Activated CD4-positive, alpha-beta T cell treated with anti-CD3 and anti-CD28 coated beads, Interleukin-2, amount 50 U/mL, for 48 hours (primary cell): ENCODE results near the gene GNA14.
"Not testable (repeated sequence)": the region's sequence is repeated elsewhere in the genome, so short reads cannot be mapped to it uniquely, and the experiment has no call there.

Source experiments
- DNase-seq, 2 experiments: peaks; one replicate each; pipeline ENCODE4 v3.0.0-alpha.2; 2020

The GNA14 gene

GRCh38 chr9:77440057-77440456 is 208.1 kb downstream of the GNA14 start:
- DNase-seq = no peak

- no peak for DNase-seq
These were observed 209.5 kb downstream of the GNA14 start for GRCh38 chr9:77438653-77439052.

GRCh38 chr9:77435688-77436087 is 212.4 kb downstream of the GNA14 start:
- DNase-seq = no peak

- no peak for DNase-seq
These were observed 212.8 kb downstream of the GNA14 start for GRCh38 chr9:77435277-77435676.

DNA sequence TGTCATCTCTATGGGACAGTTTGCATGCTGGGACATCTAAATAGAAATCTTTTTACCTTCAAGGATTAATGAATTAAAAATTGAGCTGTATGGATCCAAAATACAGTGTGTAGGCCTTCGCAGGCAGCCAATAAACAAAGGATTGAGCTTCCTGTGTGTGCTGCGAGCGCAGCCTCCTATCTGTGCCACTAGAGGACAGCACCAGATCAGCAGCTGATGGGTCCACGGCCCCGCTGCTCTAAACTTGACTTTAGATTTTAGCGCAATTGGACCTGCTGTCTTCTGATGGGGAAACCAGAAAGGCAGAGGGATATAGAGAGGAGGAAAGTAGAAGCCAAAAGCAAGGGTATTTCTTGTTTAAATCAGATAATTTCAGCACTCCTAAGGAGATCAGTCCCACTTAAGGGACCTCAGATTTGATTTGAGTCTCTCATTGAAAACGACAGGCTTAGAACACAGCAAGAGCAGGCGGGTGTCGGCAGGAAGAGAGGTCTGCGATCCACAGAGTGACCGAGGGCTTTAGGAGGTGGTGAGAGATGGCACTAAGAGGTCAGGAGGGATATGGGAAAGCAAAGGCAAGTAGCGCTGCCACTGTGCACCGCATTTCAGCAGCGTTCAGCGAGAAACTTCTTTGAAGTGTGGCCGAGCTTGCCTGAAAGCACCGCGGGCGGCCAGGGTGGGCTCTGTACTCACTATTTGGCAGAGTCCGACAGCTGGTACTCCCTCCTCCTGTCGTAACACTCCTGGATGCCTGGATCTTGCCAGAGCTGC is 214.3 kb downstream of the GNA14 start:
- peak; percentile 46 to 61 for DNase-seq

DNA sequence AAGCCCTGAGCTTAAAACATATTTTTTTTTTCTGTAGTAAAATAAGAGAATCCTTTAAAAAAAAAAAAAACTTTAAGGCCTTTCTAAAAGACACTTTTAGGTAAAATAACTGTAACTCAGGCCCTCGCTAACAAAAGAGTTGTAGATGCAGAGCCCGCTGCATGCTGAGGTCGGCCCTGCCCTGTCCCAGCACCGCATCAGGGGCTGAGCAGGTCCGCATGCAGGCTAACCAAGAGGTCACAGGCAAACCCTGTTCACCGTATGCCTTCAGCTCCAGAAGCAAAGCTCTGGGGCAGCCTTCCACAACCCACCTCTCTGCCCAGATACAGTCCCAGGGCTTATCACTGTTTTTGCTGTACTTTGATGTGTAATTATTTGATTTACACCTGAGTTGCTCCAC is 216.1 kb downstream of the GNA14 start:
- no peak for DNase-seq

DNA sequence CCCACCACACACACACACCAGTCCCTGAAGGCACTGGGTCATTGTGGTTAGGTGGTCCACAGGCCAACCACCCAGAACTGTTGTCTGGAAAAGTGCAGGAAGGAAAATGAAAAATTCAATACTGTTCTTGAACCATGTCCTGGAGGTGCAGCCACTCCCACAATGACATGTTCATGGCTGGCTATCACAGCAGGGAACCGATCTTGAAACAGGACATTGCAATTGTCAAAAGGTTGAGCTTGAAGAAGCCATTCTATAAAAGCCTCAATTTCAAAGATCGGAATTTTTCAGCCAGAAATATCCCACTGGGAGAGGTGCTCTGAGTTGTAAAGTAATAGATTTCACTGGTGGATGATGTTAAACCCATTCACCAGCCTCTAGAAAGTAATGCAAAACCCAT is 218.2 kb downstream of the GNA14 start:
- DNase-seq = no peak

GRCh38 chr9:77427256-77427927 is 220.7 kb downstream of the GNA14 start:
- DNase-seq = no peak

GRCh38 chr9:77426712-77427111 is 221.4 kb downstream of the GNA14 start:
- DNase-seq = no peak

DNA sequence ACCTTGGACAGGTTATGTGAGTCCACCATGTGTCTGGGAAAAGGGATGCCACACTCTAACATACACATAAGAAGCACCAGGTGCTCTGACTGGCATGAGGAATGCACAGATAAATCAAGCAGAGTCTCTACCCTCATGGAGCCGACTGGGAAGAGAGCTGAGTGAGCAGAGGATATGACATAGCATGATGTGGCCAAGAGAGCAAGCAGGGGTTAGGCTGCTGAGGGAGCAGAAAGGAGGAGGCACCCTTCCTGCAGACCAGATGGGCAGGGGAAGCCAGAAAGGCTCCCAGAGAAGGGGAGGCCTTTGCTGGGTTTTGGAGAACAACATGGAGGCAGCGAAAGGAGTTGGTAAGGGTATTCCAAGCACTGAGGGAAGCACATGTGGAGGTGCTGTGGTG is 223.1 kb downstream of the GNA14 start:
- DNase-seq = no peak

DNA sequence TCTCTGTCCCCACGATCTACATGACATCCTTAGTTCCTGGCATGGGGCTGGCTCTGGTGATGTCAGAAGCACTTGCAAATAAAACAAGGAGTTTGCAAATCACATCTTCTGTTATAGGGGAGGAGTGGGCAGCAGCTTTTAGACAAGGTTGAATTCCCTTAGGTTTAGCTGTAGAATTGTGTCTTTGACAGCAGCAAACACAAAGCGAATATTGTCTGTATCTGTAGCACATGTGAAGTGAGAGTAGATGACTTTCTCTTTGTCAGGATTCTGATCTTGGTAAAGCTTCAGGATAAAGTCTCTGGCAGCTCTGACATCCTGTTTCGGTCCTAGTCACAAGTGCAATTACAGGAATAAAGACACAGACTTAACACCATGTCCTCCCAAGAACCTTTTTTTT is 224.3 kb downstream of the GNA14 start:
- no peak for DNase-seq

DNA sequence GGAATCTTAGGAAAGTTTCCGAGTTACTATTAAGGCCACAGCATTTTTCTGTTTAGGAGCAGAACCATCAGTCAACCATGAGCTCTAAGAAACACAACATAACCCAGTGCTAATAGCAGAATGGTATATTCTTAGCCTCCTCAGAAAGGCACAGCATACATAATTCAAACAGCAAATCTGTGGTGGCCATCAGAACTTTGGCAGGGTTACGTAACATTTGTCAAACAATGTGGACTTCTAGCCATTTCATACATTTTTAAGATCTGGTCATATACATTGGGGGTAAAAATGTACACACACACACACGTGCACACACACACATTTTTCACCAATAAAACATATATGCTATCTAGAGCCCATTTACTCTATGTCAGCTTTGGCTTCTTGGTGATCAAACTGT is 225.2 kb downstream of the GNA14 start:
- no peak for DNase-seq

GRCh38 chr9:77421506-77422265 is 226.4 kb downstream of the GNA14 start:
- no peak for DNase-seq

DNA sequence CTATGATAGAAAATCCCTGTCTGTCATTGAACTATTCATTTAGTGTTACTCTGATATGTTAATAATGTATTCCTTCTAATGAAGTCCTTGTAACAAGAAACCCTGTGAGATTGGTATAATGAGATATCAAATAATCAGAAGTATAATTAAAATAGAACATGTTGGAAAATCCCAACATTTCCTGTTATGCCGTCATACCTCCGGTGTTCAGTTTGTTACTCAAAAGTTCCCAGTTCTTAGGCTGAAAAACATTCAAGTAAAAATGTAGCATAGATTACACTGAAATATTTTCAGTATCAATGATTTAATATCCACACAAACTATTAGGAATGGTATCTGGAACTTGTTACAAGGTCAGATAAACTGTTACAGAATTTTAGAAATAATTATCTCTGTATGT is 227.5 kb downstream of the GNA14 start:
- no peak for DNase-seq

DNA sequence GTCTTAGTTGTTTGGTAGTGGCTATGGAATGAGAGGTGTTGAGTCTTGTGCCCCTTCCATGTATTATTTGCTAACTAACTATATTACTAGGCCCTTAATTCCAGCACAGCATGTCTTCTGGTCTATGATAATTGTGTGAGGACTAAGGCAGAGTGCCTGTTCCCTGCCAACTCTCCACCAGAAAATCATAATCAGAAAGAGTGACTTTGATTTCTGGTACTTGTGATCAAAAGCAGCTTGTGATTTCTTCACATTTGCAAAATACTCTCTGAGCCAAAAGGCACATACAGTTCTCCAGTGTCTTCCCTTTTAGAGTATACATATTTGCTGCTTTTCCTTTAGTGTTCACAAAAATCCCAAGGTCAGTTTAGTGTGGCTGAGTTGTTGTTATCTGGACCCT is 229.9 kb downstream of the GNA14 start:
- no peak for DNase-seq

- DNase-seq = no peak
These were observed 230.6 kb downstream of the GNA14 start for GRCh38 chr9:77417566-77417965.

- DNase-seq = not testable (repeated sequence)
These were observed 239.6 kb downstream of the GNA14 start for GRCh38 chr9:77408521-77408920.

DNA sequence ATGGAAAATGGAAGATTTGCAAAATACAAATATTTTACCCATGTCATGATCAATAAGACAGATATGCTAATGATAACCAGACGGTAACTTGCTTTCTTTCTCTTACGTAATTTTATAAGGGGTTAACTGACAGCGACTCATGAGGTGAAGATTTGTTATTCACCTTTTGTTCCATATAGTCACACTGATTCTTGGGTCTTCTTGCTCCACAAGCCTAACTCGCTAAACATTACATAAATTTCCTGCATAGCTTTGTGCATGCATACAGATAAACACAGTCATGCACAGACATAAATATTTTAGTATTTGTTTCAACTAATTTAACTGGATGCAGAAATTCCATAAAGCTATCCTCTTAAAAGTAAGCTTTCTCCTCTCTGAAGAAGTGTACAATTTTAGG is 244.9 kb downstream of the GNA14 start:
- DNase-seq = no peak

DNA sequence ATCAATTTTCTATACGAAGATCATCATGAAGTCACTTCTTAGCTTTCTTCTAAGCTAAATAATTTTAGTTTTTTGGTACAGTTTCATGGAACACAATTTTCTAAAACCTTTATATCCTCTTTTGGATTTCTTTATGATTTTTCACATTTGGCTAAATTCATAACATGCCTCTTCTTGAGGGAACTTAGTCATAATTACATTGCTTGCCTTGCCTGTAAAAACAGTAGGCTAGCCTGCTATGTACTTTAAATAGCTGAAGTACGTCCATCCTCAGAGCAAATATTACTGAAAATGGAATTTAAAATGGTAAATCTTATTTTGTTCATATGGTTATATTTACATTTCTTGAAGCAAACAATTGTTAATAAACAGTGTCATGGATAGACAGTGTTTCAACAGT is 245.8 kb downstream of the GNA14 start:
- DNase-seq = no peak

DNA sequence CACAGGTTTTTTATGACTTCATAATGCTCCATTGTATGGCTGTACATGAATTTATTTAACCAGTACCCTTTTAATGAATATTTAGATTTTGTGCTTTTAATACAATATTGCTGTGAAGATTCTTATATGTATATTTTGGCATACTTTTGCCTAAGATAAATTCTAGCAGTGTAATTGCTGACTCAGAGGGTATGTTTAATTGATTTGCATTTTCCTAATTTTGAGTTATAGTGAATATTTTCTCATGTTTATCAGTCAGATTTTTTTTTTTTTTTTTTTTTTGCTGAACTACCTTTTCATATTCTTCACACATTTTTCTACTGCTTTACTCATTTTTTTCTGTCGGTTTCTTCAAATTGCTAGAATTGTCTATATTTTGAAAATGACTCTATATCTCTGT is 248.2 kb downstream of the GNA14 start:
- DNase-seq = no peak

DNA sequence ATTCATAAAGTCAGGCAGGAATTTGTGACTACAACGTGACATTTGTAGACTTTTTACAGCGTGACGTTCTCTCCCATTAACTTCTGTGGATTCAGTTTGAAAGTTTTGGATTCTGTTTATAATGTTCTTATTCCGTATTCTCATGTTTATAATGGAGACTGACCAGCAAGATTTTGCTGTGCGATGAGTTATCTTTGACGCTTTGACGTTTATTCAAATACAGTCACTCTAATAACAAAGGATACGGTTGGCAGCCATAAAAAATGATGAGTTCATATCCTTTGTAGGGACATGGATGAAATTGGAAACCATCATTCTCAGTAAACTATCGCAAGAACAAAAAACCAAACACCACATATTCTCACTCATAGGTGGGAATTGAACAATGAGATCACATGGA is 249.5 kb downstream of the GNA14 start:
- not testable (repeated sequence) for DNase-seq

DNA sequence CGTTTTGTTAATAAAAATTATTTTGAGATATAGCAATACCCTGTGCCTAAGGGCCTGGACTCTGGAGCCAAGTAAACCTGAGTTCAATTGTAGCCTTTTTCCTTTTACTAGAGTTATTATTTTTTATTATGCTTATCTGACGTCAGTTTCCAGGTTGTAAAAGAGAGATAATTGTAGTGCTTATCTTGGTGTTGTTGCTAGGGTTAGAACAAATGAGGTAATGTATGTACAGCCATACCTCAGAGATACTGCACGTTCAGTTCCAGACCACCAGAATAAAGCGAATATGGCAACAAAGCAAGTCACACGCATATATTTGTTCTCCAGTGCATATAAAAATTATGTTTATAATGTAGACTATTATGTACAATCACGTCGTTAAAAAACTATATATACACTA is 255.8 kb downstream of the GNA14 start:
- no peak for DNase-seq

DNA sequence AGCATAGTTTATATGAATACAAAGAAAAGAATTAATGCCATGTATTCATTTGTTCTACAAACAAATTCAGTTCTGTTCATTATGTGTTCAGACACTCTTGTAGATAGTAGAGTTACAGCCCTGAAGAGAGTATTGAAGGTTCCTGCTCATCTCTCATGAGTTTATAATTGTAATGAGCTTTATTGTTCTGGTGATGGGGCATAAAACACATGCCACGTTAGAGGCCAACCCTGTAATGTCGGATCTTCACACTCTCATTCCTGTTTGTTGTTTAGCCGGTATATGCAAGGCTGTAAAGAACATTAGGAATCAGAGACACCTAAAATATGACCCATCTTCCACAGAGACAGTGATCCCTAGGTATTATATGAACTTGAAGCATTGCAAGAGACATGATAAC is 256.3 kb downstream of the GNA14 start:
- DNase-seq = no peak

GRCh38 chr9:77386187-77386586 is 261.9 kb downstream of the GNA14 start:
- DNase-seq = no peak
